Activated gamma-delta T cell (primary cell): ENCODE data around the gene FRA10AC1.

Source experiments
- DNase-seq: peaks from one replicate; lab custom pipeline; 2025; lab: John Stamatoyannopoulos, UW

FRA10AC1 gene

GRCh38 chr10:93629647-93630305, 72.6 kb downstream of the FRA10AC1 start:
- no peak for DNase-seq

GRCh38 chr10:93628858-93629257, 73.5 kb downstream of the FRA10AC1 start:
- no peak for DNase-seq

DNA sequence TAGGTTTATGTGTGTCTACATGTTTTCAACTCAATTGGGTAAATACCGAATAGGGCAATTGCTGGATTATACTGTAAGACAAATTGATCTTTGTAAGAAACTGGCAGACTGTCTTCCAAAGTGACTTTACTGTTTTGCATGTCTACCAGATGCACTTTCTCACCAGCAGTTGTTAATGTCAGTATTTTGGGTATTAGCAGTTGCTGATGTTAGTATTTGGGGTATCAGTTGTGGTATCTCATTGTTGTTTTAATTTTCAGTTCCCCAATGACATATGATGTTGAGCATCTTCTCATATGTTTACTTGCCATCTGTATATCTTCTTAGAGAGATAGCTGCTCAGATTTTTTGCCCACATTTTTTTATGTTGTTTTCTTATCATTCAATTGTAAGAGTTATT, 79.5 kb downstream of the FRA10AC1 start:
- no peak for DNase-seq

GRCh38 chr10:93620925-93621324, 81.5 kb downstream of the FRA10AC1 start:
- no peak for DNase-seq
